NT2/D1 (cell line): ENCODE data around the gene ZDHHC8.

Experiments used
- DNase-seq: peaks from one replicate; pipeline ENCODE4 v3.0.0-alpha.2; 2011; ENCODE audit warnings: low read depth, low spot score
- H3K27me3 ChIP-seq: 2 replicates; pipeline ENCODE4 v1.6.0; 2011; ENCODE audit warnings: mild to moderate bottlenecking; ENCODE audit not compliant: insufficient read length, insufficient read depth
- H3K36me3 ChIP-seq: 2 replicates; pipeline ENCODE4 v1.6.1; 2011; ENCODE audit warnings: mild to moderate bottlenecking, low read length, mixed read lengths; ENCODE audit not compliant: insufficient read depth, insufficient read length
- H3K4me1 ChIP-seq: 2 replicates; pipeline ENCODE4 v1.5.1; 2011; ENCODE audit not compliant: insufficient read depth, insufficient read length
- H3K4me3 ChIP-seq: 2 replicates; pipeline ENCODE4 v1.5.1; 2011; ENCODE audit warnings: low read depth; ENCODE audit not compliant: insufficient read length
- H3K9ac ChIP-seq: 2 replicates; pipeline ENCODE4 v1.6.0; 2011; ENCODE audit warnings: low read depth; ENCODE audit not compliant: insufficient read length
- H3K9me3 ChIP-seq: 2 replicates; pipeline ENCODE4 v1.5.1; 2011; ENCODE audit warnings: mild to moderate bottlenecking, low read length; ENCODE audit not compliant: insufficient read depth
- SUZ12 ChIP-seq: IDR thresholded peaks from 2 replicates; pipeline ENCODE4 v1.6.1; 2011; ENCODE audit not compliant: insufficient read length, insufficient read depth; ENCODE audit errors: extremely low read depth
- YY1 ChIP-seq: IDR thresholded peaks from 2 replicates; pipeline ENCODE4 v1.6.1; 2011; ENCODE audit not compliant: insufficient read length, insufficient read depth
- ZNF274 ChIP-seq: IDR thresholded peaks from 2 replicates; pipeline ENCODE4 v1.6.1; 2011; ENCODE audit warnings: mild to moderate bottlenecking, low read depth, low read length

The ZDHHC8 gene

DNA sequence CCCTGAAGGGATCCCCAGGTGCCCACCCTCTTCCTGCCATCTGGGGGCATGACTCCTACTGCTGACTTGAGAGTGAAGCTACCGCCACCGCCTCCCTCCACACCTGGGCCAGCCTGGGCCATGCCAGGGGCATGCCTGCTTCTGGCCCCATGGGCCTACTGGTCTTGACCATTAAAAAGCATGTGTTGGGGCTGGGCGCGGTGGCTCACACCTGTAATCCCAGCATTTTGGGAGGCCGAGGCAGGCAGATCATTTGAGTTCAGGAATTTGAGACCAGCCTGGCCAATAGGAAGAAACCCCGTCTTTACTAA is 56.9 kb downstream of the ZDHHC8 start:
- H3K9me3 ChIP-seq, result no peaks in the 10 kb centered on the region
- no peak for DNase-seq
- H3K36me3 ChIP-seq, result no peaks in the 10 kb centered on the region
- TF ChIP-seq ZNF274, result no peak
- TF ChIP-seq SUZ12, result no peak
- TF ChIP-seq YY1, result no peak
- H3K27me3 ChIP-seq, result no peaks in the 10 kb centered on the region
- no peaks in the 10 kb centered on the region for H3K4me1 ChIP-seq
- H3K4me3 ChIP-seq, result no peak overlapping the region
- no peak overlapping the region for H3K9ac ChIP-seq

DNA sequence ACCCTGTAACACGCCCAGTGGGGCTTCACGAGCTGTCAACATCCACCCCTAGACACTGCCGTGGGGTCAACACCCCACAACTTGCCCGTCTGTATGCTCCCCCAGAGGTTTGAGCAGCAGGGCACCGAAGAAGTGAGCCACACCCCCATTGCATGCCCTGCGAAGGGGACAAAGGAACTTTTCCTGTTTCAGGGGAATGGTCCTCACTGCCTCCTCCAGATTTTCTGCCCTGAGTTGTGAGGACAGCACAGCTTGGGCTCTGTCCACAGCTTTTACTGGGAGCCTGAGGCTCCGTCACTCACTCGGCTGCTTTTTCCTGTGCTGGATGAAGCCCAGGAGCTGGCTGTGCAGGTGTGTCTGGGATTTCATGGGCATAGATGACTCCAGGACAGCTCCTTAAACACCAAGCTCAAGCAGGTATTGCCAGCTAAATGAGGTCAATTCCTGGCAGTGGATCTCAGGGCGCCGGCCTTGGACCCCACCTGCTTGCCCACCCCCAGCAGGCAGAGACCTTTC is 59.5 kb downstream of the ZDHHC8 start:
- no peak overlapping the region for H3K4me3 ChIP-seq
- no peaks in the 10 kb centered on the region for H3K9me3 ChIP-seq
- no peaks in the 10 kb centered on the region for H3K4me1 ChIP-seq
- H3K9ac ChIP-seq, result no peak overlapping the region
- H3K36me3 ChIP-seq, result no peaks in the 10 kb centered on the region
- DNase-seq, result no peak
- no peak for TF ChIP-seq ZNF274
- TF ChIP-seq SUZ12, result no peak
- TF ChIP-seq YY1, result no peak
- no peaks in the 10 kb centered on the region for H3K27me3 ChIP-seq

DNA sequence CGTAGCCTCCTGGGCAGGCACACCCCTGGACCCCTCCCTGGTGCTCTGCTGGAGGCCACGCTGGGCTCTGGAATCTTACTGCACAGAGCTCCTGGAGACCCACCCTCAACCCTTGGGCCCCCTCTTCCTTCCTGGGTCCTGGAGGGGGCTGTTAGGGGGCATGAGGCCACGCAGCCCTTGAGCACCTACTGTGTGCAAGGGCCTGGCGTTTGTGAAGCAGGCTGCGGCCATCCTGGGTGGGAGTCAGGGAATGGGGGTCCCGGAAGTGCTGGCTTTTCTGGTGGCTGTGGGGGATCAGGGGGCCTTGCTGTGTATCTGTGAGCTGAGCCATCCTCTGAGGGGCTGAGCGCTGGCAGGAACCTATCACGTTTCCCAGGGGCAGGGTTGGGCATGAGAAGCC is 60.2 kb downstream of the ZDHHC8 start:
- Histone ChIP-seq H3K9me3 (no peaks in the 10 kb centered on the region), H3K36me3 (no peaks in the 10 kb centered on the region), H3K9ac (no peak overlapping the region), H3K4me3 (no peak overlapping the region), H3K4me1 (peaks cover 3% of the 10 kb centered on the region), H3K27me3 (no peaks in the 10 kb centered on the region)
- no peak for TF ChIP-seq ZNF274
- TF ChIP-seq YY1, result no peak
- no peak for TF ChIP-seq SUZ12
- no peak for DNase-seq

DNA sequence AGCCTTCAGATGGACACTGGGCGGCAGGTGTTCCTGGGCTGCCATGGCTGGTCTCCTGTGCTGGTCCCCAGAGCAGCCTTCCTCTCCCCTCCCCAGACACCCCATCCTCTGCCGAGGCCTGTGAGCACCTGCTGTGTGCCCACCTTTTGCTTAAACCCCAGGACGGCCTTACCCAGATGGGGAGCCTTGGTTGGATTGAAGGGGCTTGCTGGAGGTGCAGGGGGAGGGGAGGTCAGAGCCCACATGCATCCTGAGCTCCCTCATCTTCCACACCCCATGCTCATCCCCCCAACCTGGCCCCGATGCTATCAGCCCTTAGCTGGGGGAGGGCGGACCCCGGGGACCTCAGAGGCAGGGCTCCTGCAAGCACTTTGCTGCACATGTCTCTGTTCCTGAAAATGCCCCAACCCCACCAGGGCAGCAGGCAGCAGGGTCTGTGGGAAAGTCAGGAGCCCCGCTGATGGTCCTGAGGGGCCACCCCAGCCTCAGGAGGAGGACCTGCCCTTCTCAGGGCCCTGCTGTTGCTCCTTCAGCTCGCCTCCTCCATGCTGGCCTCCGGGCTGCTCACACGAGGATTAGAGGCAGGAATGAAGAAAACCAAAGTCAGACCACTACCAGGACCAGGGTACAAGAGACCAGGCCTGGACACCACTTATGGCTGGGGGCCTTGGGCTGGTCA is 60.8 kb downstream of the ZDHHC8 start:
- TF ChIP-seq ZNF274, result no peak
- no peak for TF ChIP-seq SUZ12
- TF ChIP-seq YY1, result no peak
- no peaks in the 10 kb centered on the region for H3K36me3 ChIP-seq

DNA sequence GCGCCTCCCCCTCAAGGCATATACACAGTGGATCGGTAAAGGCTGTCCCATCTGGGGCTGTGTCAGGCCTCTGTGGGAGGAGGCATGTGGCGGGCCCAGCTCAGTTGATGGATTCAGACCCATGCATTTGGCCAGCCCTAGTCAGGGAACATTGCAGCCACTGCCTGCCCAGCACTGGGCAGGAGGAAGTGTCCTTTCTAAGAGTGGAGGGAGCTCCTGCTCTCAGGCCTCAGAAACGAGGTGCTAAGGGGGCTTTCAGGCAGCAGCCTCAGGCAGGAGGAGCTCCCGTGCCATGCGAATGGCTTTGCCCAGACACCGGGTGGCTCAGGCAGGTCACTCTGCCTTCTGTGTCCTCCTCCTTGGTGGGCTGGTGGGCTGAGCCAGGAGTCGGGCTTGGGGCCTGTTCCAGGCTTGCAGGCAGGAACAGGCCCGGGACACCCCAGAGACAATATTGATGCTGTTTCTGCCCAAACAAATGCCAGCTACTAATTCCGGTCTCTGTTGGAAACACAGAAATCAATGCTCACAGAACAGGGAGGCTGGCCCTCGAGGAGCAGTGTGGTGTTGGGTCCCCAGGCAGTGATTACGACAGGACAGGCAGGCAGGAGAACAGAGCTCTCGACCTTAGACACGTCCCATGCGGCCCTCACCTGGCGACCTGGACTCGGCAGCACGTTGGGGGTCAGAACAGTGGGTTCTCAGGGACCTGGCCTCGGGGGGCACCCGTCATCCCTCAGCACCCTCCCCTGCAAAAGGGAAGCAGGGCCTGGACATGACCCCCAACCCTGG is 61.6 kb downstream of the ZDHHC8 start:
- DNase-seq, result no peak
- TF ChIP-seq YY1 (no peak), SUZ12 (no peak), ZNF274 (no peak)
- no peak overlapping the region for H3K9ac ChIP-seq
- H3K9me3 ChIP-seq, result no peaks in the 10 kb centered on the region
- peaks cover 6% of the 10 kb centered on the region for H3K27me3 ChIP-seq
- H3K4me3 ChIP-seq, result no peak overlapping the region
- no peaks in the 10 kb centered on the region for H3K36me3 ChIP-seq
- H3K4me1 ChIP-seq, result peaks cover 3% of the 10 kb centered on the region

More for the DNA sequence above, 60.8 kb downstream of the ZDHHC8 start:
- peaks cover 3% of the 10 kb centered on the region for H3K4me1 ChIP-seq
- H3K9ac ChIP-seq, result no peak overlapping the region
- no peaks in the 10 kb centered on the region for H3K27me3 ChIP-seq
- DNase-seq, result no peak
- H3K4me3 ChIP-seq, result no peak overlapping the region
- no peaks in the 10 kb centered on the region for H3K9me3 ChIP-seq

DNA sequence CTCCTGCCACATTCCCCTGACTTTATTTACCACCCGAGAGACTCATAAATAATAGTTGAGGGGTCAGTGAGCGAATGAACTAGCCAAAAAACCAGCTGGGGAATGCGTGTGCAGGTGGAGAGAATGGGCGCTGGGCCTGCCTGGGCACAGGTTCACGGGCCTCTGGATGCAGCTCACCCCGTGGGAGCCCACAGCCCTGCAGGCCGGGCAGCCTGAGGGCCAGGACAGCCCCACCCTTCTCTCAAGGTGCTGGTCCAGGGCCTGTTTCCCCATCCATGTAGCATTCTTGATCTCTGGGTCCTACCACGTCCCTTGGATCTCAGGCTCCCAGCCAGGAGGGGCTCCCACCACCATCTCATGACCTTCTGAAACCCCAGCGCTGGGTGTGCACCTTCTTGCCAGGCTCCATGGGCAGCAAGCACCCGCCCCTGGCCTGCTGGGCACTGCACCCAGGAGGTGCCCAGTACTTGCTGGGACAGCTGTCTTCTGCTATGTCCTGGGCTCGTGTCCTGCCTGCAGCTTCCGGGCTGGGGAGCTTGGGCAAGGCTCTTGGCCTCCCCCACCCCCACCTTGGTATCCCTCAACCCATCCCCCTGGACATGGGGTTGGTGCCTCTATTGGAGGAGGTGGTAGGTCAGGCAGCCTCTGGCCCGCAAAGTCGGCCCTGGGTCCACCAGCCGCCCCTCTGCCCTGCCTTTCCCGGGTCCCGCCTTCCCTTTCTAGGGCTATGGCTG is 62.3 kb downstream of the ZDHHC8 start:
- TF ChIP-seq ZNF274 (no peak), SUZ12 (no peak), YY1 (no peak)
- Histone ChIP-seq H3K36me3 (no peaks in the 10 kb centered on the region), H3K9ac (no peak overlapping the region), H3K4me1 (peaks cover 3% of the 10 kb centered on the region), H3K4me3 (no peak overlapping the region), H3K27me3 (peaks cover 14% of the 10 kb centered on the region), H3K9me3 (no peaks in the 10 kb centered on the region)
- no peak for DNase-seq
